Pancreas (tissue), 10 donors: Measurements from ENCODE around the gene NUDT16. TPM values are rescaled to one million over a fixed set of nuclear protein-coding genes. Genes with fewer than 3 reads are reported as not detected.
"Not testable (repeated sequence)": the region's sequence is repeated elsewhere in the genome, so short reads cannot be mapped to it uniquely, and the experiment has no call there.

Experiments
- ATAC-seq, 4 donors: fragments of 200-7000 bp; cut with Tn5 transposase; one replicate each; pipeline versions ENCODE4 v1.8.0 to v1.9.1; 2020; ENCODE audit warnings: mild to moderate bottlenecking in 4 of 4, moderate library complexity in 4 of 4
- DNase-seq, 6 donors: peaks; one replicate each; pipeline ENCODE4 v3.0.0-alpha.2; 2020
- FAIRE-seq: peaks from 2 replicates; lab custom pipeline; 2012; peaks lifted over from hg19 to GRCh38; lab: Jason Lieb, UNC
- H3K27ac ChIP-seq, 4 donors: fragments of 200-600 bp; sonication (generic); 1 replicate in 3 of 4; 2 replicates in 1 of 4; pipeline versions ENCODE4 v1.5.0 to v1.8.0; 2020
- H3K27me3 ChIP-seq, 4 donors: fragments of 200-600 bp; one replicate each; pipeline ENCODE4 v1.8.0; 2021
- H3K36me3 ChIP-seq, 3 donors: fragments of 200-600 bp; sonication (generic) in 1 of 3; one replicate each; pipeline versions ENCODE4 v1.5.0 to v1.8.0; 2020 to 2021
- H3K4me1 ChIP-seq, 3 donors: fragments of 200-600 bp; one replicate each; pipeline ENCODE4 v1.8.0; 2021
- H3K4me3 ChIP-seq, 4 donors: fragments of 200-600 bp; sonication (generic) in 2 of 4; one replicate each; pipeline versions ENCODE4 v1.5.0 to v1.8.0; 2020 to 2021
- H3K9me3 ChIP-seq, 4 donors: fragments of 200-600 bp; one replicate each; pipeline ENCODE4 v1.8.0; 2021
- WGBS, 2 donors: extraction: QIAGEN DNeasy Blood & Tissue Kit; methylation state at CpG; one replicate each; pipeline ENCODE4 v1.1.7; 2013; 5-methylcytosine and 5-hydroxymethylcytosine counted together
- intact Hi-C, 3 donors: fragments of 100-400 bp; cut with DNase I; formaldehyde crosslinking; loops; one replicate each; pipeline versions ENCODE4 v1.11.1 to v1.14.2; 2022
- polyA plus RNA-seq, 2 donors: library from polyadenylated mRNA; stranded (reverse); fragments of 200-250 nt; gene quantifications; one replicate each; pipeline ENCODE4 v1.2.3, GENCODE V29; 2013
- total RNA-seq, 6 donors: library from RNA; stranded (reverse); fragmentation: NEBNext Ultra II Directional in 4 of 6; extraction: Animal tissue kit (Norgen Biotek cat#: 25700) in 4 of 6; gene quantifications; one replicate each; pipeline versions ENCODE4 v1.2.1 to v1.2.4, GENCODE V29; 2021 to 2023
- TF ChIP-seq, protein P1 (sequence below), 4 donors: fragments of 200-600 bp; sonication (generic) in 3 of 4; IDR thresholded peaks; one replicate each; pipeline versions ENCODE4 v1.5.0 to v1.8.0; 2021; ENCODE audit warnings: antibody characterized with exemption in 4 of 4
- donor health status: healthy with polysubstance abuse.
- donor health status: DM: no; HTN: no; CAD: no; lungs with moderate emphysema.
- donor health status: DM: no; HTN: no; CAD: no.
- donor health status: control.
- donor health status: control.
- donor health status: Bipolar disorder and iron deficiency.
- donor health status: DM: yes; HTN: yes; CAD: no.
- donor health status: DM: no; HTN: no; CAD: no.
- donor health status: DM: no; HTN: no; CAD: no.
- donor health status: DM: yes; HTN: yes; CAD: no.

Gene NUDT16
- total and polyA plus RNA-seq, 8 donors = 4.1 to 14.1 (median 9.2) TPM

DNA sequence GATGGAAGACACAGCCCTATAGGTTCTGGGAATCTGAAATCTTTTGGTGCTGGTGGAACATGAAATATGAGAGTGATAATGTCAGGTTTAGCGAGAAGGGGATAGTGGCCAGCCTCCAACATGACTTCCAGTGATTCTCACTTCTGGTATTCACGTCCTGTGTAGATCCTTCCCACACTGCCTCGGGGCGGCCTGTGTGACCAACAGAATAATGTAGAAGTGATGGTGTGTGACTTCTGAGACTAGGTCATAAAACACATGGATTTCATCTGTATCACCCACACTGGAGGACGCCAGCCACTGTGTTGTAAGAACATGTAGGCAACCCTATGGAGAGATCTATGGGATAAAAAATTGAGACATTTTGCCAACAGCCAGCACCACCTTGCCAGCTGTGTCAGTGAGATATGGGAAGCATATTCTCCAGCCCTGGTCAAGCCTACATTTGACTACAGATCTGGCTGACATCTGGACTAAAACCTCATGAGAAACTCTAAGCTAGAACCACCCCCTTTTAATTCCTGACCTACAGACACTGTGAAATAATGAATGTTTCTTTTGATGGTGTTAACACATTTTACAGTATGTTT is 25.5 kb upstream of the NUDT16 start:
- ATAC-seq = no peak

DNA sequence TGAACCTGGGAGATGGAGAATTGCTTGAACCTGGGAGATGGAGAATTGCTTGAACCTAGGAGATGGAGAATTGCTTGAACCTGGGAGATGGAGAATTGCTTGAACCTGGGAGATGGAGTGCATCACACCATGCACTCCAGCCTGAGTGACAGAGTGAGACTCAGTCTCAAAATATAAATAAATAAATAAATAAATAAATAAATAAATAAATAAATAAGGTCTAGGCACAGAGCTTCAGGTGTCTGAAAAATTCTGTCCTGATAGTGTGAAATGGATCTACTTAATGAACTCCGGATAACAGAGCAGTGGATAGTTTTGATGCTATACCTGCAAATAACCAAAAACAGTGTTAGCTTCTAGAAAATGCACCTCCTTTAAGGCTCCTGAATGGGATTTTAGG is 24.3 kb upstream of the NUDT16 start:
- Histone ChIP-seq H3K27ac (no peak overlapping the region), H3K9me3 (no peaks in the 10 kb centered on the region), H3K27me3 (no peaks in the 10 kb centered on the region), H3K4me3 (no peak overlapping the region), H3K4me1 (peaks cover 0 to 10% (median 0%) of the 10 kb centered on the region in 3 donors), H3K36me3 (no peaks in the 10 kb centered on the region)
- TF ChIP-seq, protein P1, sequence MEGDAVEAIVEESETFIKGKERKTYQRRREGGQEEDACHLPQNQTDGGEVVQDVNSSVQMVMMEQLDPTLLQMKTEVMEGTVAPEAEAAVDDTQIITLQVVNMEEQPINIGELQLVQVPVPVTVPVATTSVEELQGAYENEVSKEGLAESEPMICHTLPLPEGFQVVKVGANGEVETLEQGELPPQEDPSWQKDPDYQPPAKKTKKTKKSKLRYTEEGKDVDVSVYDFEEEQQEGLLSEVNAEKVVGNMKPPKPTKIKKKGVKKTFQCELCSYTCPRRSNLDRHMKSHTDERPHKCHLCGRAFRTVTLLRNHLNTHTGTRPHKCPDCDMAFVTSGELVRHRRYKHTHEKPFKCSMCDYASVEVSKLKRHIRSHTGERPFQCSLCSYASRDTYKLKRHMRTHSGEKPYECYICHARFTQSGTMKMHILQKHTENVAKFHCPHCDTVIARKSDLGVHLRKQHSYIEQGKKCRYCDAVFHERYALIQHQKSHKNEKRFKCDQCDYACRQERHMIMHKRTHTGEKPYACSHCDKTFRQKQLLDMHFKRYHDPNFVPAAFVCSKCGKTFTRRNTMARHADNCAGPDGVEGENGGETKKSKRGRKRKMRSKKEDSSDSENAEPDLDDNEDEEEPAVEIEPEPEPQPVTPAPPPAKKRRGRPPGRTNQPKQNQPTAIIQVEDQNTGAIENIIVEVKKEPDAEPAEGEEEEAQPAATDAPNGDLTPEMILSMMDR (IDR thresholded peaks at IDR 0.05) = no peak
- intact Hi-C loops = no loop called here
- 92 to 97% methylated on average over 1 of the region's 1 CpG for WGBS, 2 donors
- no peak for ATAC-seq
- no peak for FAIRE-seq
- DNase-seq = no peak

More for the DNA sequence above, 25.5 kb upstream of the NUDT16 start:
- intact Hi-C loops = no loop called here
- H3K4me3 ChIP-seq = no peak overlapping the region
- H3K9me3 ChIP-seq = no peaks in the 10 kb centered on the region
- WGBS, 2 donors = 95 to 96% methylated on average over 5 of the region's 5 CpGs
- H3K36me3 ChIP-seq = no peaks in the 10 kb centered on the region
- DNase-seq (no peak), FAIRE-seq (no peak)
- peaks cover 0 to 10% (median 0%) of the 10 kb centered on the region in 3 donors for H3K4me1 ChIP-seq
- TF ChIP-seq, protein P1 (IDR thresholded peaks at IDR 0.05) = no peak
- H3K27ac ChIP-seq = no peak overlapping the region
- H3K27me3 ChIP-seq = no peaks in the 10 kb centered on the region

DNA sequence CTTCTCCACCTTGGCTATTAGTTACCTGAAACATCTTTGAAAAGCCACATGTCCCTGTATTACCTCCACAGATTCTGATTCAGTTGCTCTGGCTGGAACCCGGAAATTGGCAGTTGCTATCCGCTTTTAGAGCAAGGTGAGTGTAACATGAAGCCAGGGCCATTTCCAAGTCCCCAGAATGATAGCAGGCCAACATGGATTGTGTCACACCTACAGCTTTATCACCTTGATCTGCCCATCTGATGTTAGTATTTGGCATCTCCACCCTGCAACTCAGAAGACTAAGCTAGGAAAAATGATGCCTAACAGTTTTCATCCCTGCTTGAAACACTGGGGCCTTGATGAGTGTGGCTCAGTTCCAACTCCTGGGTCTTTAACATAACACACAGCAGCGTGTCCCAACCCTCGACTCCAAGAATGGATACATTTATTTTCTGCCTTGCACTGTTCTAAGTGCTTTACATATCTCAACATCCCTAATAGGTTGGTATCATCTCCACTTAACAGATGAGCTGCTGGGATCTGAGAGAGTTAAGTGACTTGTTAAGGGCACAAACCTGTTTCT is 21.3 kb upstream of the NUDT16 start:
- Histone ChIP-seq H3K27me3 (no peaks in the 10 kb centered on the region), H3K4me1 (peaks cover 4 to 19% (median 8%) of the 10 kb centered on the region in 3 donors), H3K4me3 (peak overlapping the region in 2 of 4 donors; percentile 8 to 65), H3K36me3 (no peaks in the 10 kb centered on the region), H3K27ac (no peak overlapping the region), H3K9me3 (no peaks in the 10 kb centered on the region)
- DNase-seq (no peak), ATAC-seq (no peak), FAIRE-seq (no peak)
- intact Hi-C loops = no loop called here
- TF ChIP-seq, protein P1 (IDR thresholded peaks at IDR 0.05) = no peak
- 55 to 74% methylated on average over 4 of the region's 4 CpGs for WGBS, 2 donors

DNA sequence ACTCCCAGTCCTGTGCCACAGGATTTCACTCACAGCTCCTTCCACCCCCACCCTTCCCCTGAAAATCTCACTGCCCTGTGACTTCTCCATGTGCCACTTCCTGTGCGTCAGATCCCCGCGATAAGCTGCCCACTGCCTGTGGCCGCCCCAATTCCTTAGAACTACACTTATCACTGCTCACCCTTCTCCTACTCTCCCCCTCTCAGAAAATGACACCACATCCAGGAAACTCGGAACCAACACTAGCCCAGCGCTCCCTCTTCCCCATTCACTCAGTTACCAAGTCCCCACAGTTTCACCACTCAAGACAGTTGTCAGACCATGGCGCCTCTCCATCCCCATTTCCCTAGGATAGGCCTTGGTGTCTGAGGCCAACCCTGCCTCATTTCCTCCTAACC is 20.5 kb upstream of the NUDT16 start:
- intact Hi-C loops, H3K9me3 ChIP-seq, FAIRE-seq, H3K27me3 ChIP-seq, H3K36me3 ChIP-seq: not testable (repeated sequence)
- peak; percentile 4 to 17 (median 4) for ATAC-seq
- Histone ChIP-seq H3K4me1 (peaks cover 4 to 19% (median 8%) of the 10 kb centered on the region in 3 donors), H3K4me3 (peak overlapping the region; percentile 8 to 65 (median 35)), H3K27ac (peak overlapping the region; percentile 60 to 97 (median 86))
- peak in 1 of 6 donors; percentile 12 for DNase-seq
- 31 to 39% methylated on average over 7 of the region's 7 CpGs for WGBS, 2 donors

DNA sequence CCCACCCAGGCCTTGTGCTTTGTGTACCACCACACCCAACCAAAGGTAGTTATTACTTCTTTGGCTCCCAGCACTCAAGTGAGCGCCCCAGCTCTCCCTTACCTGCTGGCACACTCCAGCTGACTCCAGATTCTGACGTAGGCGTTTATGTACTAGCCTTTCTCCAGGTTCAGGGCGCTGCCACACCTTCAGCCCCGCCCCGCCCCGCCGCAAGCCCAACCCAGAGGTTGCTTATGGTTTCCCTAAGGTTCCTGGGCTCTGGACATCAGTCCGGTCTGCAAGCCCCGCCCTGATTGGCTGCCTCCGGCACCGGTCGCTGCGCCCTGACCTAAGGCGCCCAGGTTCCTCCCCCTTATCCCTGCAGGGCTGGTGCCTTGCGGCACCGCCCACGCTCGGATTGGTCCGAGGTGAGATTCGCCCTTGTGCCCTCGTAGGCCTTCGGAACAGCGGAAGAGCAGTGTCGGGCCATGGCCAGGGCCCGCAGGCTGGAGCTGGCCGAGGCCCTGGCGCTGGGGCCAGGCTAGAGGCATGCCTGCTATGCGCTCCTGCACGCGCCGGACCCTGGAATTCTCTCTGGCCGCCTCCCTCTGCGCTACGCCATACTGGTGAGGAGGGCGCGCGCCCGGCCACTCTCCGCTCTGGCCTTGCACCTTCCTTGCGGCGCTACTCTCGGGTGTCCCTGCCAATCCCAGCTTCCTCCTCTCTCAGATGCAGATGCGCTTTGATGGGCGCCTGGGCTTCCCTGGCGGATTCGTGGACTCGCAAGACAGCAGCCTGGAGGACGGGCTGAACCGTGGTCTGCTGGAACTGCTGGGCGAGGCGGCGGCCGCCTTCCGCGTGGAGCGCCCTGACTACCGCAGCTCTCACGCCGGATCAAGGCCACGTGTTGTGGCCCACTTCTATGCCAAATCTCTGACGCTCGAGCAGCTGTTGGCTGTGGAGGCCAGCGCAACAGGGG is 19.8 kb upstream of the NUDT16 start:
- Histone ChIP-seq H3K36me3 (no peaks in the 10 kb centered on the region), H3K4me1 (peaks cover 4 to 19% (median 8%) of the 10 kb centered on the region in 3 donors), H3K27ac (peak overlapping the region; percentile 84 to 98 (median 93)), H3K4me3 (peak overlapping the region; percentile 22 to 65 (median 56)), H3K27me3 (no peaks in the 10 kb centered on the region), H3K9me3 (no peaks in the 10 kb centered on the region)
- no peak for FAIRE-seq
- WGBS, 2 donors = 2 to 3% methylated on average over 58 to 64 of the region's 64 CpGs
- ATAC-seq = peak; percentile 93 to 97 (median 94)
- TF ChIP-seq, protein P1 (IDR thresholded peaks at IDR 0.05) = no peak
- intact Hi-C loops = no loop called here
- peak; percentile 92 to 99 (median 98) for DNase-seq
